Measurements from ENCODE around the gene SLIT1.

The SLIT1 gene

GRCh38 chr10:97128039-97128492 lies 57.7 kb downstream of the SLIT1 start:
- no peak overlapping the region for H3K4me2 ChIP-seq (ENCODE audit: low read depth, low read length, poor library complexity, severe bottlenecking)

GRCh38 chr10:97127509-97127908 lies 58.2 kb downstream of the SLIT1 start:
- Histone ChIP-seq H3K27ac (ENCODE audit: low read depth, low read length) (no peak overlapping the region), H3K4me2 (ENCODE audit: low read depth, low read length, poor library complexity, severe bottlenecking) (no peak overlapping the region), H3K79me2 (ENCODE audit: insufficient read depth, low read length) (no peaks in the 10 kb centered on the region), H3K9me2 (replicated peaks; ENCODE audit: insufficient read depth, low read length) (no peaks in the 10 kb centered on the region), H3K4me3 (ENCODE audit: insufficient read depth, low read length, poor library complexity, severe bottlenecking) (no peak overlapping the region), H3F3A (ENCODE audit: insufficient read depth) (no peaks in the 10 kb centered on the region), H3K9me3 (ENCODE audit: insufficient read depth, low read length) (no peaks in the 10 kb centered on the region), H3K27me3 (ENCODE audit: low read length) (no peaks in the 10 kb centered on the region), H4K20me1 (ENCODE audit: low read depth, low read length) (no peaks in the 10 kb centered on the region), H3K36me3 (ENCODE audit: low read length) (no peaks in the 10 kb centered on the region), H3K9ac (ENCODE audit: low read length) (no peak overlapping the region), H2AFZ (ENCODE audit: low read depth, low read length, severe bottlenecking) (no peak overlapping the region)
- TF ChIP-seq EZH2phosphoT487 (conservative IDR thresholded peaks at IDR 0.05; ENCODE audit: low read length) (no peak), CTCF (IDR thresholded peaks at IDR 0.05; ENCODE audit: insufficient read depth, low read length, poor library complexity, severe bottlenecking) (no peak)

More at GRCh38 chr10:97128039-97128492, 57.7 kb downstream of the SLIT1 start:
- H3K4me3 ChIP-seq (ENCODE audit: insufficient read depth, low read length, poor library complexity, severe bottlenecking), result no peak overlapping the region
- no peaks in the 10 kb centered on the region for H4K20me1 ChIP-seq (ENCODE audit: low read depth, low read length)
- H3K36me3 ChIP-seq (ENCODE audit: low read length), result no peaks in the 10 kb centered on the region
- H3K27ac ChIP-seq (ENCODE audit: low read depth, low read length), result no peak overlapping the region
- no peak overlapping the region for H3K9ac ChIP-seq (ENCODE audit: low read length)
- no peak for TF ChIP-seq EZH2phosphoT487 (conservative IDR thresholded peaks at IDR 0.05; ENCODE audit: low read length)
- no peak for TF ChIP-seq CTCF (IDR thresholded peaks at IDR 0.05; ENCODE audit: insufficient read depth, low read length, poor library complexity, severe bottlenecking)
- H3K27me3 ChIP-seq (ENCODE audit: low read length), result no peaks in the 10 kb centered on the region
- H2AFZ ChIP-seq (ENCODE audit: low read depth, low read length, severe bottlenecking), result no peak overlapping the region
- H3K9me3 ChIP-seq (ENCODE audit: insufficient read depth, low read length), result no peaks in the 10 kb centered on the region
- H3F3A ChIP-seq (ENCODE audit: insufficient read depth), result no peaks in the 10 kb centered on the region
- H3K9me2 ChIP-seq (replicated peaks; ENCODE audit: insufficient read depth, low read length), result no peaks in the 10 kb centered on the region
- no peaks in the 10 kb centered on the region for H3K79me2 ChIP-seq (ENCODE audit: insufficient read depth, low read length)

GRCh38 chr10:97124211-97124610 lies 61.5 kb downstream of the SLIT1 start:
- no peaks in the 10 kb centered on the region for H3K36me3 ChIP-seq (ENCODE audit: low read length)
- H3K9me3 ChIP-seq (ENCODE audit: insufficient read depth, low read length), result no peaks in the 10 kb centered on the region
- TF ChIP-seq EZH2phosphoT487 (conservative IDR thresholded peaks at IDR 0.05; ENCODE audit: low read length), result no peak
- no peak for TF ChIP-seq CTCF (IDR thresholded peaks at IDR 0.05; ENCODE audit: insufficient read depth, low read length, poor library complexity, severe bottlenecking)
- no peaks in the 10 kb centered on the region for H4K20me1 ChIP-seq (ENCODE audit: low read depth, low read length)
- H3K4me3 ChIP-seq (ENCODE audit: insufficient read depth, low read length, poor library complexity, severe bottlenecking), result no peak overlapping the region
- no peak overlapping the region for H3K9ac ChIP-seq (ENCODE audit: low read length)
- no peak overlapping the region for H2AFZ ChIP-seq (ENCODE audit: low read depth, low read length, severe bottlenecking)
- no peaks in the 10 kb centered on the region for H3F3A ChIP-seq (ENCODE audit: insufficient read depth)
- no peaks in the 10 kb centered on the region for H3K79me2 ChIP-seq (ENCODE audit: insufficient read depth, low read length)
- H3K27ac ChIP-seq (ENCODE audit: low read depth, low read length), result no peak overlapping the region
- H3K9me2 ChIP-seq (replicated peaks; ENCODE audit: insufficient read depth, low read length), result no peaks in the 10 kb centered on the region
- H3K27me3 ChIP-seq (ENCODE audit: low read length), result no peaks in the 10 kb centered on the region
- H3K4me2 ChIP-seq (ENCODE audit: low read depth, low read length, poor library complexity, severe bottlenecking), result no peak overlapping the region

Measured in SU-DHL-6 (cell line).